GM12801 (cell line): ENCODE results near the gene MYO1D.

ENCODE experiments used
- TF ChIP-seq, protein P1 (sequence below): IDR thresholded peaks from one replicate; pipeline ENCODE4 v1.5.1; 2011; ENCODE audit warnings: control low read depth; ENCODE audit not compliant: insufficient read length; ENCODE audit errors: extremely low read depth

Gene MYO1D

DNA sequence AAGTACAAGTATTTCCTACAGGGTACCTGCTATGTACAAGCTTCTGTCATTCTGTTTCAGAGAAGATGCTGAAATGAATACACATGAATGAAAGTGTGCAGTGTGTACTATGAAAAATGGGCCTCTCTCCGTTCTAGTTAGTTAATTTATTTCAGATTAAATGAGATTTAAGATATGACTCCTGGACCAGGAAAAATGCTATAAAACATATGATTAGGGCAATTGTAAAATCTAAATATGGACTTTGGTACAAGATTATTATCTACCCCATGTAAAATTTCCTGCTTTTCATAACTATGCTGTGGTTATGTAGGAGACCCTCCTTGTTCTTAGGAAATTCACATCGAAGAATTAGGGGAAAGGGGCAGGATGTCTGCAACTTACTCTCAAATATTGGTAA, 28.9 kb downstream of the MYO1D start:
- TF ChIP-seq, protein P1, sequence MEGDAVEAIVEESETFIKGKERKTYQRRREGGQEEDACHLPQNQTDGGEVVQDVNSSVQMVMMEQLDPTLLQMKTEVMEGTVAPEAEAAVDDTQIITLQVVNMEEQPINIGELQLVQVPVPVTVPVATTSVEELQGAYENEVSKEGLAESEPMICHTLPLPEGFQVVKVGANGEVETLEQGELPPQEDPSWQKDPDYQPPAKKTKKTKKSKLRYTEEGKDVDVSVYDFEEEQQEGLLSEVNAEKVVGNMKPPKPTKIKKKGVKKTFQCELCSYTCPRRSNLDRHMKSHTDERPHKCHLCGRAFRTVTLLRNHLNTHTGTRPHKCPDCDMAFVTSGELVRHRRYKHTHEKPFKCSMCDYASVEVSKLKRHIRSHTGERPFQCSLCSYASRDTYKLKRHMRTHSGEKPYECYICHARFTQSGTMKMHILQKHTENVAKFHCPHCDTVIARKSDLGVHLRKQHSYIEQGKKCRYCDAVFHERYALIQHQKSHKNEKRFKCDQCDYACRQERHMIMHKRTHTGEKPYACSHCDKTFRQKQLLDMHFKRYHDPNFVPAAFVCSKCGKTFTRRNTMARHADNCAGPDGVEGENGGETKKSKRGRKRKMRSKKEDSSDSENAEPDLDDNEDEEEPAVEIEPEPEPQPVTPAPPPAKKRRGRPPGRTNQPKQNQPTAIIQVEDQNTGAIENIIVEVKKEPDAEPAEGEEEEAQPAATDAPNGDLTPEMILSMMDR, result no peak

DNA sequence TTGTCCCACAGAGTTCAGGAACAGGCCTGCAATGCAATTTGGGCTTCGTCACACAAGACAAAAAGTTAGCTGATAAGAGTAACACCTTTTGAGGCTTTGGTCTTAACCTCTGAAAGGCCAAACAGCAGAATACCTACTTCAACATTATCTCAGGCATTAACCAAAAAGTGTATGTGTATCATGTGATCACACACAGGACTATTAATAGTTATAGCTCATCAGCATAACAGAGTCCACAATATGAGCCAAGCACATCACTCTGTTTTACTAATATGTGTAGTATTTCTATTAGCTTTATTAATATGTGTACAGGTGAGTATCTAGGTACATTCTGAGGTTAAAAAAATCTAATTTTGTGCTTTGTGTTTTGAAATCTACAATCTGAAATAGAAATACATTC, 30.8 kb downstream of the MYO1D start:
- TF ChIP-seq, protein P1, result no peak

DNA sequence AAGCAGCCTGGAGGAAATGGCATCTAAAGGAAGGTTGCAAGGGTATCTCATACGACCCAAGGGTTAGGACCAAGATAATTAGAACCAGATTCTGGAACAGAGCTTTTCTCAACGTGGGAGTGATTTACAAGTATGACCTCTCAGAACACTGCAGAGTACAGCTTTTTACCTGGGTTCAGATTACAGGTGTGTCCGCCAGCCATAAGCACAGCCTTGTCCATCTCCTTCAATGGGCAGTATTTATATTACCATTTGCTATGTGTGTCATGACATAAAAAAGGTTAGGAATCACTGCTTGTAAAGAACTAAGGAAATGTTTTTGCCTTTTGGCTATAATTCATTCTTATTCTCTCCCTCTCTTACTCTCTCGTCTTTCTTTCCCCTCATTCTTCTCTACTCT, 36.7 kb downstream of the MYO1D start:
- TF ChIP-seq, protein P1, result no peak

DNA sequence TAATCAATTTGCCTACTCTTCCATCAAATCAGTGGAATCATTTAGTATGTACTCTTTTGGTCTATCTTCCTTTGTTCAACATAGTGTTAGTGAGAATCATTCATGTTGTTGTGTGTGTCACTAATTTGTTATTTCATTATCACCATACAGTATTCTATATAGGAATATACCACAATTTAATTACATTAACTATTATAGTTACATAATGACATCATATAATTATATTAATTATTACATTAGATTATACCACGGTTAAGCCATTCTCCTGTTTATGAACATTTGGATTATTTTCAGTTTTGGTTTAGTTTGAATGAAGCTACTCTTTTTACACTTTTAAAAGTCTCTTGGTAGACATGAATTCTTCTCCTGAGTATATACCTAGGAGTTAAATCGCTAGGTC, 40.4 kb downstream of the MYO1D start:
- TF ChIP-seq, protein P1, result no peak

DNA sequence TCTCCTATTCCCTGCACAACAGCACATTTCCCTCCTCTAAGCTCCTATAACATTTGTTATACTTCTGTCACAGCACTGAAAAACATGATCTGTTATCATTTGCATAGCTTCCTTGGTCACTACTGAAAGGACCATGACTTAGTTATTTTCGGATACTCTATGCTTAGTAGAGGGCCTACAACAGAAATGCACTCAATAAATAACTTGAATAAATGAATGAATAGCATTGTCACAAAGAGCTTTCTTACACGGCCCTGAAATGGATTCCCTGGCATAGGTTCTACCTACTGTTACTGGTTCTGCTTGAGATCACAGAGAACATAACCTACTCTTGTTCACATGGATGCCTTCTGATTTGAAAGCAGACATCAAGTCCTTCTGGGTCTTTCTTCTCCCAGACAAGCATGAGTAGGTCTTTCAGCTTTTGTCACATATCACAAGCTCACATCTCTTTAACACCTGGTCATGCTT, 41.6 kb downstream of the MYO1D start:
- TF ChIP-seq, protein P1, result no peak

DNA sequence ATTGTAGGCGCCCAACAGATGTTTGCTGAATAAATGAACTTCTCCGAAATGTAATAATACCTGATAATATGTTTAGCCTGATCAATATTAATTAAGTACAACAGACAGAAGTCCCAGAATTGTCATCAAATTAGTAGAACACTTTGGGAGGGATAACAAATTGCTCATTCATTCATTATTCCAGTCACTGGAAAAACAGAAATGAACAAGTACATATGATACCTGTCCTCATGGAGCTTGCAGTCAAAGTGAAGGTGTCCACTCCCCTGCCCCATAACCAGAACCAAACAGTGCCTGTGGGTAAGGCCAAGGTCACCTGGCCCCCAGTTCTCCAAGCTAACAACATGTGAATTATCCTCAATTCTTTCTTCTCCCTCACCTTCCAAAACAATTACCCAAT, 42.8 kb downstream of the MYO1D start:
- TF ChIP-seq, protein P1, result no peak

DNA sequence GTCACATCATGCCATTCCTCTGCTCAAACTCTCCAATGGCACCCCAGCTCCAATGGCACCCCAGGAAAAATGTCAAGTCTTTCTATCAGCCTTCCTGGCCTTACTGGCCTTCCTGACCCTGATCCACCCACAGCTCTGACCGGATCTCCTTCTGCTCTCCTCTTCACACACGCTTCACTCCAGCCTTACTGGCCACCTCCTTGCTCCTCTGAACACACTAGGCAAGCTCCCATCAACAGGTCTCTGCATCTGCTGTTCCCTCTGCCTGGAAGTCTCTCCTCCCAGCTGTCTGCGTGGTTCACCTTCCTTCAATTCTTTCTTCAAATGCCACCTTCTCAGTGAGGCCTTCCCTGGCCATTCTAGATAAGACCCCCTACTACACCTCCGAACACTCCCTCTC, 43.4 kb downstream of the MYO1D start:
- TF ChIP-seq, protein P1, result no peak

DNA sequence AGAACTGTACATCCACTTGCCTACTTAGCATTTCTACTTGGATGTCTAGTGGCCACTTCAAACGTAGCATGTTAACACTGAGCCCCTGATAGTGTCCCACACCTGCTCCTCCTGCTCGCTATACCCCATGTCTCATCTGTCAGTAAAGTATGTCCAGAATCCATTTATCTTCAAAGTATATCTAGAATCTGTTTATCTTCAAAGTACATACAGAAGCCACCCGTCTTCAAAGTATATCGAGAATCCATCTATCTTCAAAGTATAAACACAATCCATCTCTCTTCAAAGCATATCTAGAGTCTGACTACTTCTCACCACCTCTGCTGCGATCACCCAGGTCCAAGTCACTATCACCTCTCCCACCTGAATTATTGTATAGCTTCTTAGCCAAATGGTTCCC, 43.8 kb downstream of the MYO1D start:
- TF ChIP-seq, protein P1, result no peak
